ENCODE results near the gene KLHDC2. TPM values are rescaled to one million over a fixed set of nuclear protein-coding genes. Genes with fewer than 3 reads are reported as not detected.
A peak's percentile ranks its signal among the peaks of the same experiment; 100 is the strongest.
"Not testable (repeated sequence)": the region's sequence is repeated elsewhere in the genome, so short reads cannot be mapped to it uniquely, and the experiment has no call there.

The KLHDC2 gene
- total RNA-seq, 6 experiments from 2014 or later, result 34.0 to 69.6 (median 49.7) TPM

GRCh38 chr14:49733836-49734235 is 34.1 kb upstream of the KLHDC2 start:
- DNase-seq (no peak), ATAC-seq (no peak)
- intact Hi-C loops (cut with DNase I), result no loop called here
- no peak for TF ChIP-seq CTCF (IDR thresholded peaks at IDR 0.05)
- TF ChIP-seq POLR2A (IDR thresholded peaks at IDR 0.05), result no peak
- Histone ChIP-seq H3K27me3 (no peaks in the 10 kb centered on the region), H3K4me1 (no peaks in the 10 kb centered on the region), H3K4me3 (no peak overlapping the region), H3K36me3 (no peaks in the 10 kb centered on the region), H3K9me3 (no peaks in the 10 kb centered on the region), H3K27ac (no peak overlapping the region)

GRCh38 chr14:49735669-49736068 is 32.3 kb upstream of the KLHDC2 start:
- intact Hi-C loops (cut with DNase I); H3K4me1 ChIP-seq; ATAC-seq; H3K4me3 ChIP-seq; H3K27me3 ChIP-seq; DNase-seq; H3K36me3 ChIP-seq; H3K27ac ChIP-seq; H3K9me3 ChIP-seq: not testable (repeated sequence)
- WGBS (ENCODE audit: insufficient coverage, low coverage, low lambda C conversion rate, missing lambda C conversion rate), result 94% methylated on average over 3 of the region's 4 CpGs

- Histone ChIP-seq H3K9me3 (no peaks in the 10 kb centered on the region), H3K36me3 (peaks cover 0 to 6% (median 0%) of the 10 kb centered on the region in 4 donors), H3K4me1 (no peaks in the 10 kb centered on the region), H3K4me3 (no peak overlapping the region), H3K27me3 (no peaks in the 10 kb centered on the region), H3K27ac (no peak overlapping the region)
- intact Hi-C loops (cut with DNase I), result no loop called here
- DNase-seq (no peak), ATAC-seq (no peak)
- 100% methylated on average over 1 of the region's 1 CpG for WGBS (ENCODE audit: insufficient coverage, low coverage, low lambda C conversion rate, missing lambda C conversion rate)
- TF ChIP-seq CTCF (IDR thresholded peaks at IDR 0.05), result no peak
- TF ChIP-seq POLR2A (IDR thresholded peaks at IDR 0.05), result no peak
Measured at GRCh38 chr14:49745191-49745590, 22.8 kb upstream of the KLHDC2 start.

- H3K36me3 ChIP-seq; intact Hi-C loops (cut with DNase I); H3K9me3 ChIP-seq; H3K4me3 ChIP-seq; DNase-seq; H3K27me3 ChIP-seq; H3K4me1 ChIP-seq; H3K27ac ChIP-seq: not testable (repeated sequence)
- peak; percentile 30 to 83 (median 62) for ATAC-seq
Measured at GRCh38 chr14:49746476-49746875, 21.5 kb upstream of the KLHDC2 start.

GRCh38 chr14:49754570-49755097 is 13.3 kb upstream of the KLHDC2 start:
- no peak for ATAC-seq
- H3K27me3 ChIP-seq, result no peaks in the 10 kb centered on the region
- H3K27ac ChIP-seq, result no peak overlapping the region
- H3K36me3 ChIP-seq, result no peaks in the 10 kb centered on the region
- no peaks in the 10 kb centered on the region for H3K9me3 ChIP-seq
- intact Hi-C loops (cut with DNase I), result no loop called here
- no peak for DNase-seq
- no peaks in the 10 kb centered on the region for H3K4me1 ChIP-seq
- no peak overlapping the region for H3K4me3 ChIP-seq
- WGBS (ENCODE audit: insufficient coverage, low coverage, low lambda C conversion rate, missing lambda C conversion rate), result 88% methylated on average over 5 of the region's 5 CpGs
- TF ChIP-seq CTCF (IDR thresholded peaks at IDR 0.05), result no peak
- TF ChIP-seq POLR2A (IDR thresholded peaks at IDR 0.05), result no peak

GRCh38 chr14:49755378-49755777 is 12.6 kb upstream of the KLHDC2 start:
- DNase-seq (no peak), ATAC-seq (no peak)
- Histone ChIP-seq H3K27ac (no peak overlapping the region), H3K27me3 (no peaks in the 10 kb centered on the region), H3K36me3 (no peaks in the 10 kb centered on the region), H3K4me1 (no peaks in the 10 kb centered on the region), H3K4me3 (no peak overlapping the region), H3K9me3 (no peaks in the 10 kb centered on the region)
- intact Hi-C loops (cut with DNase I), result no loop called here
- WGBS (ENCODE audit: insufficient coverage, low coverage, low lambda C conversion rate, missing lambda C conversion rate), result 74% methylated on average over 3 of the region's 3 CpGs
- TF ChIP-seq POLR2A (IDR thresholded peaks at IDR 0.05), result no peak
- TF ChIP-seq CTCF (IDR thresholded peaks at IDR 0.05), result no peak
